LNCAP (cell line): ENCODE results near the gene FCN1.

ENCODE experiments used
- TF ChIP-seq, protein P1 (sequence below): fragments of 450-650 bp; IDR thresholded peaks from 2 replicates; pipeline ENCODE4 v1.5.1; 2017; ENCODE audit warnings: mild to moderate bottlenecking

The FCN1 gene

DNA sequence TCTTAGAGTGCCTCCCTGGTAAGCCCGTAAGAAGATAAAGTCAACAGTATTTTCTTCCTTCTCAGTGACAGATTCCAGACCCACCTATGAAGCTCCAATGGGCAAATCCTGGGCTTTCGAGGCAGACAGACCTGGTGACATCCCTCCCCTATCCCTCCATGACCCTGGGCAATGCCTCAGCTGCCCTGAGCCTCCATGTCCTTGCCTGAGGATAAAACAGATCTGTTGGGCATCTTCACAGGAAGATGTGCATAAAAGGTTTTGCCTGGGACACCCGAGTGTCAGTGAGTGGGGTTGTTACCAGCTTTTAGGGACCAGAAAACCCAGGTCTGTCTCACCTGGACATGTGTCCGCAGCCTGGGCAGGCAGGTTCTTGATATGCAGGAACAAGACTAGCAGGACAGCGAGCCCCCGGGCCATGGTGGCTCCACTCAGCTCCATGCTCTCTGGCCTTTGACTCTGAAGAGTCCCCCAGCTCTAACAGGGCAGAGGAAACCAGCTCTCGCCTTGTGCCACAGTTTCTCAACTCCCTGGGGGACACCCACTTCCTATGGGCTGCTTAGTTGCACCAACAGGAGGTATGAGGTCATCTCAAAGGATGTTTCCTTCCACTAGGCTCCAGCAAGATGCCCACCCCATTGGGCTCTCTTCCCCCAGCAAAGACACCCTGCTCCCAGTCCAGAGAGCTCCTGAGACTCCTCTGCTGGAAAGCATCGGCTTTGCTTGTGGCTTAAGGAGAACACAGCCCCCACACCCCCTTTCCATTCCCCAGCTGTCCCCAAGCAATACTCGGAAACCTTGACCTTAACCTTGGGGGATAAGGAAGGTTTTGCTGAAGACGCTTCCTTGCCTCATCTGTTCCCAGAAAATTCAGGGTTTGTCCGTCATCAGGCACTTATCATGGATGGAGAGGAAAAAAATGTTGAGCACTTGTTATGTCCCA, at the start of gene FCN1:
FCN1 (minus strand) TSS at position 482 of the 943 bp plus-strand sequence; CDS start at position 441, 41 bp downstream.
- TF ChIP-seq, protein P1, sequence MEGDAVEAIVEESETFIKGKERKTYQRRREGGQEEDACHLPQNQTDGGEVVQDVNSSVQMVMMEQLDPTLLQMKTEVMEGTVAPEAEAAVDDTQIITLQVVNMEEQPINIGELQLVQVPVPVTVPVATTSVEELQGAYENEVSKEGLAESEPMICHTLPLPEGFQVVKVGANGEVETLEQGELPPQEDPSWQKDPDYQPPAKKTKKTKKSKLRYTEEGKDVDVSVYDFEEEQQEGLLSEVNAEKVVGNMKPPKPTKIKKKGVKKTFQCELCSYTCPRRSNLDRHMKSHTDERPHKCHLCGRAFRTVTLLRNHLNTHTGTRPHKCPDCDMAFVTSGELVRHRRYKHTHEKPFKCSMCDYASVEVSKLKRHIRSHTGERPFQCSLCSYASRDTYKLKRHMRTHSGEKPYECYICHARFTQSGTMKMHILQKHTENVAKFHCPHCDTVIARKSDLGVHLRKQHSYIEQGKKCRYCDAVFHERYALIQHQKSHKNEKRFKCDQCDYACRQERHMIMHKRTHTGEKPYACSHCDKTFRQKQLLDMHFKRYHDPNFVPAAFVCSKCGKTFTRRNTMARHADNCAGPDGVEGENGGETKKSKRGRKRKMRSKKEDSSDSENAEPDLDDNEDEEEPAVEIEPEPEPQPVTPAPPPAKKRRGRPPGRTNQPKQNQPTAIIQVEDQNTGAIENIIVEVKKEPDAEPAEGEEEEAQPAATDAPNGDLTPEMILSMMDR: no peak

DNA sequence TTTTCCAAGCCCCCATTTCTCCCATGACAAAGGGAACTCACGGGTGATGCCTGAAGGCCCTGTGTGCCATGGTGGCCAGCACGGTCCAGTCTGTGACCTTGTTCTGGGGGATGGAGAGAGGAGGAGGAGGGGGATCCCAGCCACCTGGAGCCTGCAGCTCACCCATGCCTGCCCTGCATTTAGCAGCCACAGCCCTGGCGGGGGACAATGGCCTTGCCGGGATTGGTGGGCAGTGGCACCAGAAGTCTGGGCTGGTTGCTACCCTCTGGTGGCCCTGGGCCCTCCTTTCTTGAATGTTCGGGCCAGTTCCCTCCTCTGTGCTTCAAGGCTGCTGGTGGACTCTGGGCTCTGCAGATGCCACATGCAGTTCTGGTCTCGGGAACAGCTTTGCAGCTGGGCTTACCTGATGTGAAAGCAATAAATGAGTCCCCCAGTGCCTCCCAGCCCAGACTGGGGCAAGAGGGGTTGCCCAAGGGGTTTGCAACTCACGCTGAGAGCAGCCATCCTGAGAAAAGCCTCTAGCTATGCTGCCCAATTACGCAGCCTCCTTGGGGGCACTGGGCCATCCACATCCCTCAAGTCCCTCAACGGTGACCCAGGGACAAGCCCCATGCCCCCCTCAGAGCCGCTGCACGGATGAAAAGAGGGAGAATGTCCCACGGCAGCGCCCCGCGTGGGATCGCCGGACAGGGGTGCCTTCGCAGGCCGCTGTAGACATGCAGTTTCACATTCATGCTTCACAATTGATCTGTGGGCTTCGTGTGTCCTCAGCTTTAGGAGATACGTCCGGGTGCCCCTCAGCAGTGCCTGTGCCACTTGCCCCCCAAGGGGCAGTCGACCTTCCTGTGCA, 49.2 kb upstream of the FCN1 start:
- TF ChIP-seq, protein P1: no peak

DNA sequence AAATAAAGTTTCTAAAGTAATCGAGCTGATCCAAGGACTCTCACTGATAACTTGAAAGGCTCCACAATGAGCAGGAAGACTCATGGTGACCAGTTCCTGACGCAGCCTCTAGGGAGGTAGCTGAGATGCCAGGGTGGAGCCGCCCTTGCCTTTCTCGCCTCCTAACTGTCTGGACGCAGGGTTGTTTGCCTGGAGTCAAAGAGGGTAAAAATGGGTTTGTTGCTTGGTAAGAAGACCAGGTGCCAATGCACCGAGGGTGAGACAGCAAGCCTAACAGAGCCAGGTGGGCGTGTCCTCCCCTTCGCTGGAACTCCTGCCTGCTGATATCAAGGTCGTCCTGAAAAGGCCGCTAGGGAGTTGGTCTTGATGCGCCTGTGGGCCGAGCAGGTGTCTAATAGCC, 48.6 kb upstream of the FCN1 start:
- TF ChIP-seq, protein P1: no peak

DNA sequence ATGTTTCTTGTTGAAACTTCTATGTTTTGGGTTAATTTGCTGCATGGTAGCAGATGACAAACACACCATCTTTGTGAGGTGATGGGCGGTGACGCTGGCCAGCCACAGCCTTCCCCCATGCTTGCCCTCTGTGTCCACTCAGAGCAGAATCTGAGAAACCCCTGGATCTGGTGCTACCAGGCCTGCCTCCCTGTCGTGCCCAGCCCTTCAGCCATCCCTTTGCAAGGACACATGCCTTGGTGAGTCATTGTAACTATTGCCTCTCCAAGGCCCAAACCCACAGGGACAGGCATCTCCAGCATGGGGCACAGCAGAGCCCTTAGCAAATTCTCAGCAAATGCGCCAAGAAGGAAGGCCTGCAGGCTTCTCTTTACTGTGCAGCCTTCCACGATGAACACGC, 48.1 kb upstream of the FCN1 start:
- TF ChIP-seq, protein P1: no peak

DNA sequence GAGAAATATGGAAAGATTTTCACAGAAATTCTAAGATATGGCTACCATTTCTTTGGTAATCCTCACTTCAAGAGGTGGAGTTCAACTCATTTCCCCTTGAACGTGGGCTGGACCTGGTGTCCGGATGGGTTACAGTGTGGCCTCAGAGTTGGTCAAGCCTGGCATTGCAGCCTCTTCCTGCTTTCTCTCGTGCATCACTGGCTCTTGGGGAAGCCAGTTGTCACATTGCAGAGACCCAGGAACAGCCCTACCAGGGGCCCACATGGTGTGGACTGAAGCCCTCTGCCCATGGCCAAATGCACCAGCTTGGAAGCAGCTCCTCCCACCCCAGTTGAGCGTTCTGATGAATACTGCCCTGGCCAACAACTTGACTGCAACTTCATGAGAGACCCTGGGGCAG, 47.7 kb upstream of the FCN1 start:
- TF ChIP-seq, protein P1: no peak

DNA sequence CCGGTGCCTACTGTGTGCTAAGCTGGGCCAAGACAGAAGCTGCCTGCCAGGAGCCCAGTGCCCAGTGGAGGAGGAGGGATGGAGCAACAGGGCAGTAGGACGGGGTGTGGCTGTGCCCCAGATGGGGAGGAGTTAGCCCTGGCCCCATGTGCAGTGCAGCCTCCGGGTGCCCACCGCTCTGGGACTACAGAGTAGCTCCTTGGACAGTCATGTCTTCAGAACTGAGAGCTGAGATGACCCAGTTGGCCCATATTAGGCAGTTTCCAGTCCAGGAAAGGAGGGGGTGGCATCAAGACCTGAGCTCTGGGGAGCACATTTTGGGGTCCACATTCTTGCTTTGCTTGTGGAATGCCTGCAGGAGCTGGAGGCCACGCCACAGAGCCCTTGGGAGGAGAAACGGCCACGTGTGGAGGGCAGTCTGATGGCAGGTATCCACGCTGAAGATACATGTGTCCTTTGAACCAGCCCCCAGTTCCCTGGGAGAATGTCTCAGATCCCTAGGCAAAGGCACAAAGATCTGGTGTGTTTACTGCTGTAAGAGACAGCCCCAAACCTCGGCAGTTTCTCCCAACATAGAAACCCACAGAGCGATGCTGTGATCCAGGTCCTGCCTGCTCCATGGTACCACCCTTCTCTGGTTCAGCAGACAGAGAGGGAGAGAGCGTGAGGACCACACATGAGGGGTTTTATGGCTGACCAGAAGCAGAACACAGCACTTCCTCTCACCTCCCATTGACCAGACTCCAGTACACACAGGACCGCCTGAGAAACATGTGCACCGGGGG, 46.8 kb upstream of the FCN1 start:
- TF ChIP-seq, protein P1: no peak

DNA sequence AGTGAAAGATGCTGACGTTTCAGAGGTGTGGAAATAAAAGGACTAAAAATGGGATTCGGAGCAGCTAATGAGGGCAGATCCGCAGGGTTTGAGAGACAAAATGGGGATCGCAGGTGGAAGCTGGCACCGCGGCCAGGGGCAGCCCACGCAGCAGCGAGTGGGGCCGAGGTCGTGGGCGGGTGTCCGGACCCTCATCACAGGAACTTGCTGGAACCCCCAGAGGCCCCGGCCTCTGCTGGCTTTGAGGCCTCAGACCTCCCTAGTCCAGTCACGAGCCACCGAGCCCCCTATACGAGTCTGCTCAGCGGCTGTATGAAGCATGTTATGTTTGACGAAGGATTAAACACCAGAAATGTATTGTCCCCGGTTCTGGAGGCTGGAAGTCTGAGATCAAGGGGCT, 45.8 kb upstream of the FCN1 start:
- TF ChIP-seq, protein P1: no peak
